NCI-H1436 treated with DMSO at 0.1 percent for 48 hours (cell line): ENCODE measurements around the gene PIM3.

ENCODE experiments used
- DNase-seq: peaks from one replicate; lab custom pipeline; 2025; lab: John Stamatoyannopoulos, UW

The PIM3 gene

DNA sequence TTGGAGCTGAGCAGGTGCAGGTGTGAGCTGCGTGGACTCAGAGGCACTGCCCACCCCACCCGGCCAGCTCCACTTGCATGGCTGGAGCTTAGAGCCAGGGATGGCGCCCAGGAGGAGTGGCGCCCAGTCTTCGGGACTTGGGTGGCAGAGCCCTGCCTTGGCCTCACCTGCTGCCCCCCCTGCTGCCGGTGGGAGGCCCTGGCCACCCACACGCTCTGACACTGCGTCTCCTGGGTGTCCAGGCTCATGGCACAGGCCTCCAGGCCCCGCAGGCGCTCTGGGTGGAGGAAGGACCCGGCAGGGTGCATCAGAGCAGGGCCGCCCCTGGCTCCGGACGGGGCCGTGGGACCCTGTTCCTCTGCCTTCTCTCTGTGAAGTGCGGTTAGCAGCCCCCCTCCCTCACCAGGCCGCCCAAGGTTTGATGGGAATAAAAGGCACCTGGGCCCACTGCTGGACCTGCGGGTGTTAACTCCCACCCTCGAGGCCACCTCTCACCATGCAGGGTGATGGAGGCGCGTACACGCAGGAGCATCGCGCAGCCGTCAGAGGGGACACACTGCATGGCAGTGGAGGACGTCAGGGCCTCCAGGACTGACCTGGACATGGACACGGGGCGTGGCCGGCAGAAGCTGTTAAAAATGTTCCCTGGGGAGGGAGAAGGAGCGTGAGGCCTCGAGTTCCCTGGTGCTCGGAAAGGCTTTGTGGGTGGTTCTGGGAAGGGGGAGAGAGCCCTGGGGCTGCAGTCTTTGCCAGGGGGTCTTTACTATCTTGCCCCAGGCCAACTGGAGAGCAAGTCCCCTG is 40.2 kb downstream of the PIM3 start:
- no peak for DNase-seq

GRCh38 chr22:50001388-50002231 is 41.0 kb downstream of the PIM3 start:
- no peak for DNase-seq

GRCh38 chr22:50002791-50003190 is 42.2 kb downstream of the PIM3 start:
- no peak for DNase-seq

- DNase-seq: no peak
Observed at GRCh38 chr22:50004918-50005317, 44.3 kb downstream of the PIM3 start.

DNA sequence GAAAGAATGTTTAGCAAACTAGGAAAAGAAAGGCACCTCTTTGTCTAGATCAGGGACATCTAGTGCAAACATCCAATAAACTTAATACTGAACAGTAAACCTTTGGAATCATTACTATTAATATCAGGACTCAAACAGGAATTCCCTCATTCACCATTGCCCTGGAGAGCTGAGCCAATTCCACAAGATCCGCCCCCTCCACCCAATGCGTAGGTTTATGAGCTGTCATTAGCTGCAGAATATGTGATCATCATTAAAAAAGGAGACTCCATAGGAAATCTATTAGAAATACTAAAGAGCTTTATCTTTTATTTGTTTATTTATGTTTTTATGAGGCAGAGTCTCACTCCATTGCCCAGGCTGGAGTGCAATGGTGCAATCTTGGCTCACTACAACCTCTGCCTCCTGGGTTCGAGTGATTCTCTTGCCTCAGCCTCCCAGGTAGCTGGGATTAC is 46.5 kb downstream of the PIM3 start:
- DNase-seq: no peak

DNA sequence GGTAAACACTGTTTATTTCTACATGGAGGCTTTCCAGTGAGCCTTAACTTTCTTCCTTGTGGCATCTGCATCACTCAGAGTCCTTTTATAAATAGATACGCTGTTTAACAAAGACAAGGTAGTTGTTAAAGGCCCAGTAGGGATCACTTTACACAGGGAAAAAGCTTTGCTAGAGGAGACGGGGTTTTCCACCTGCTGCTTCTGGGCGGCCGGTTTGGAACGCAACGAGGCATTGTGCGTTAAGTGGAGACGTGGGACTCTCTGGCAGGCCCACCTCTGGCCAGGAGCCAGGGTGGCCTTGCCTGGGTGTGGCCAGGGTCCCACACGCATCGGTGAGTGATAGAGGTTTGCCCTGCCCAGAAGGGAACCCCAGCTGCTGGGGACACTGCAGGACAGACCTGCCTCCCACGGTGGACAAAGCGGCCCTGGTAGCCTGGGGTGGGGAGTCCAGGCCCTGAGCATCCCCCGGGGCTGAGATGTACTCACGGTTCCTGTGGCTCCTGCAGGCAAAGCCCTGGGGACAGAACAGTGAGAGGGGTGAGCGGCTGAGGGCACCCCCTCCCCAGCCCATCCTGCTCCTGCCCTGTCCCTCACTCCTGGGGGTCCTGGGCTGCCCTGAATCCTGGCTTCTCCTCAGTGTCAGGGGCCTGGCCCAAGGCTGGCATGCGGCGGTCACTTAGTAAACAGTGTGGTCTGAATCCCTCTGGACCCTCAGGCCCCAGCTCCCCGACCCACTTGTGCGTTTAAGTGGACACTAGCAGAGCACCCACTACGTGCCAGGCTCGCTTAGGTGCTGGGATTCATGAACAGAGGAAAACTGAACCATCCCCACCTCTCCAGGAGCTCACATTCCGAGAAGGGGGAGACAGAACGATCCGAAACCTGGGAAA is 47.8 kb downstream of the PIM3 start:
- DNase-seq: no peak

GRCh38 chr22:50009251-50009650 is 48.7 kb downstream of the PIM3 start:
- no peak for DNase-seq

DNA sequence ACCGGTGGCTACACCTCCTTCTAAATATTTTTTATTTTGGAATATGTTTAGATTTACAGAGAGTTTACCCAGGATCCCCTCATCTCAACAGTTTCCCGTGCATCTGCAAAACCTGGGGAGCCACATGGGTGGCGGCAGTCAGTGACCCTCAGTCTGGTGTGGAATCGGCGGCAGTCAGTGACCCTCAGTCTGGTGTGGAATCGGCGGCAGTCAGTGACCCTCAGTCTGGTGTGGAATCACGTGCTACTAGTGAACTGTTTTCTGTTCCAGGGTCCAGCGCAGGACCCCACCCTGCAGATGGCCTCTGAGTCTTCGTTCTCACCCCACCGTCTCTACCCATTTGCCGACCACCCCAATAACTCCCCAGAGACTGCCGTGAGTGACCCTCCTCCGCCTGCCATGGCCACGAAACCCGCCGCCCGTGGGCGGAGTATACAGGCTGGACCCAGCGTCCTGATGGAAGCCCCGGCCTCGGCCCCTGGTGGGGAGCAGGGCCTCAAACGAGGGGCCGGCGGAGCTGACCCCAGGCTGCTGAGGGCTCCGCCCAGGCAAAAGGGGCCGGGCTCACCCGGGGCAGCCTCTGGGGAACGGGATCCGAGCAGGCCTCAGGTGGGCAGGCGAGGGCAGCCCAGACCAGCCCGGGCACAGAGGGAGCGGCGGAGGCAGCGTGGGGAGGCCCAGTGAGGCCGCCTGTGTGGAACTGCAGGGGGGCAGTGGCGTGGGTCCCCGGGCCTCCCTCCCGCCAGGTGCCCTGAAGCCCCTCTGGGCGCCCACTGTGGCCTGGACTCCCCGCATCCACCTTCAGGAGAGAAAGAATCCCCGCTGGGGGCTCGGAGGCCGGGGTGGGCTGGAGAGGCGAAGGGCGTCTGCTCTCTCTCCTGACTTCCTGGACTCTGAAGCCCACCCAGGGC is 49.4 kb downstream of the PIM3 start:
- no peak for DNase-seq

- DNase-seq: no peak
Observed at GRCh38 chr22:50010676-50011446, 50.3 kb downstream of the PIM3 start.

DNA sequence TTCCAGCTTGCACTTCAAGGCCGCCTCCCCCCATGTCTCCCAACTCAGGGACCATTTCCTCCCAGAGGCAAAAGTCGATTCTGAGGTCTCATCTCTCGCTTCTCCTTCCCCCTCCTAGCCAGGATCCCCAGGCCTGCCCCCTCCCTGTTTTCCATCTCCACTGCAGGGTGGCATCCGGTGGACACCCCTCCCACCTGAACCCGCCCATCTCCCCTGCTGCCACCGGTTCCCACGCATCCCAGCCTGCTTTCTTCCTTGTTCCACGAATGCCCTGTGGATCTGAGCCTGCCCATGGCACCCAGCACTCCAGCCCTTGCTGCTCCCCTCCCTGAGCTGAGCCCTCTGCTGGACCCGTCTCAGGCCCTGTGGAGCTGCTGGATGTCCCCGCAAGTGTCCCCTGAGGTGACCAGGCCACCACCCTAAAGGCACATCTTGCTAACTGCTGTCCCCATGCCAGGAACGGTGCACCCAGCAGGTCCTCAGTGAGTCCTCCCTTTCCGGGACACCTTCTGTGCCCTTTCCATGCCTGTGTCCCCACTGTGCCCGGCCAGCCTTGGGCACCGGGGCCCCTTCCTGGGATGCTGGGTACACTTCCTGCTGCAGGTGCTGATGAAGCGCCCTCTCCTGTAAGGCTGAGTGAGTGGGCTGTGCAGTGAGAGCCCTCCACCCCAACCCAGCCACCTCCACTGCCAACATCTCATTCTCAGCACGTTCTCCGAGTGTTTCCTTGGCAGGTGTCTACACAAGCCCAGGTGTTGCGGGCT is 51.1 kb downstream of the PIM3 start:
- DNase-seq: no peak

GRCh38 chr22:50012211-50013181 is 51.9 kb downstream of the PIM3 start, which contains the start of gene IL17REL:
IL17REL (minus strand) TSS chr22:50012765; CDS start chr22:50012646, 119 bp downstream.
- DNase-seq: no peak
